Natural killer cell (primary cell): ENCODE results near the gene ERI3. TPM values are rescaled to one million over a fixed set of nuclear protein-coding genes. Genes with fewer than 3 reads are reported as not detected.

Source experiments
- ATAC-seq, 3 donors: fragments of 150-1000 bp in 2 of 3; fragments of 200-7000 bp in 1 of 3; cut with Tn5 transposase; 1 replicate in 1 of 3; 2 replicates in 2 of 3; pipeline ENCODE4 v1.10.0; 2021; ENCODE audit warnings: mild to moderate bottlenecking in 2 of 3, moderate library complexity in 2 of 3
- DNase-seq, 2 donors: peaks; one replicate each; pipeline versions ENCODE4 v3.0.0 to v3.0.0-alpha.2; 2013 to 2021; ENCODE audit warnings: mixed read lengths in 1 of 2
- H3K27ac ChIP-seq: one replicate; pipeline ENCODE4 v1.5.1; 2013; ENCODE audit warnings: mild to moderate bottlenecking, low read length
- H3K27me3 ChIP-seq: one replicate; pipeline ENCODE4 v1.6.1; 2013; ENCODE audit warnings: low read length; ENCODE audit not compliant: control insufficient read depth, insufficient read depth
- H3K36me3 ChIP-seq: one replicate; pipeline ENCODE4 v1.6.1; 2013; ENCODE audit warnings: low read length; ENCODE audit not compliant: control insufficient read depth, insufficient read depth
- H3K4me1 ChIP-seq: one replicate; pipeline ENCODE4 v1.6.1; 2013; ENCODE audit warnings: low read length; ENCODE audit not compliant: control insufficient read depth, insufficient read depth
- H3K4me3 ChIP-seq: one replicate; pipeline ENCODE4 v1.5.1; 2013; ENCODE audit warnings: low read length
- H3K9me3 ChIP-seq: one replicate; pipeline ENCODE4 v1.6.1; 2013; ENCODE audit warnings: low read length; ENCODE audit not compliant: control insufficient read depth, insufficient read depth
- H3K27ac Mint-ChIP-seq, 2 donors: one replicate each; pipeline ENCODE4 v1.8.0; 2022; ENCODE audit warnings: mild to moderate bottlenecking in 2 of 2, mixed read lengths in 2 of 2, moderate library complexity in 1 of 2
- H3K27me3 Mint-ChIP-seq, 2 donors: one replicate each; pipeline ENCODE4 v1.8.0; 2022; ENCODE audit warnings: low read depth in 2 of 2, mixed read lengths in 2 of 2
- H3K36me3 Mint-ChIP-seq: one replicate; pipeline ENCODE4 v1.8.0; 2022; ENCODE audit warnings: mixed read lengths
- H3K4me1 Mint-ChIP-seq, 2 donors: one replicate each; pipeline ENCODE4 v1.8.0; 2022; ENCODE audit warnings: mixed read lengths in 2 of 2
- H3K4me3 Mint-ChIP-seq: one replicate; pipeline ENCODE4 v1.8.0; 2022; ENCODE audit warnings: mild to moderate bottlenecking, moderate library complexity, mixed read lengths
- H3K9me3 Mint-ChIP-seq, 2 donors: one replicate each; pipeline ENCODE4 v1.8.0; 2022; ENCODE audit warnings: mixed read lengths in 2 of 2
- CTCF ChIP-seq: fragments of 200-600 bp; IDR thresholded peaks from one replicate; pipeline ENCODE4 v1.8.0; 2022; ENCODE audit warnings: antibody characterized with exemption
- whole genome bisulfite sequencing: methylation state at CpG from one replicate; pipeline ENCODE4 v1.1.7; 2013; ENCODE audit warnings: missing lambda C conversion rate; ENCODE audit not compliant: insufficient coverage; 5-methylcytosine and 5-hydroxymethylcytosine counted together
- intact Hi-C: fragments of 100-400 bp; cut with micrococcal nuclease; formaldehyde crosslinking; loops from one replicate; pipeline ENCODE4 v1.14.2; 2022
- total RNA-seq, 4 donors: library from RNA; stranded (reverse); fragments of 120-200 nt in 1 of 4; gene quantifications; one replicate each; pipeline versions ENCODE4 v1.2.3 to v1.2.4, GENCODE V29; 2013 to 2022

ERI3 gene
- total RNA-seq, 3 donors from 2014 or later (not counting 1 experiment from before 2014, with no cell fraction given) = 28.3 to 35.3 (median 30.4) TPM

- no peak overlapping the region for H3K4me3 Mint-ChIP-seq
- no peak for TF ChIP-seq CTCF
- Histone ChIP-seq H3K27ac (no peak overlapping the region), H3K9me3 (no peaks in the 10 kb centered on the region), H3K4me3 (no peak overlapping the region), H3K27me3 (no peaks in the 10 kb centered on the region), H3K36me3 (no peaks in the 10 kb centered on the region), H3K4me1 (no peaks in the 10 kb centered on the region)
- 88% methylated on average over 4 of the region's 4 CpGs for WGBS
- peaks cover 0 to 2% of the 10 kb centered on the region in 2 donors for H3K27me3 Mint-ChIP-seq
- no peak overlapping the region for H3K27ac Mint-ChIP-seq
- ATAC-seq = no peak
- no peak for DNase-seq
- intact Hi-C loops = no loop called here
- no peaks in the 10 kb centered on the region for H3K9me3 Mint-ChIP-seq
- no peaks in the 10 kb centered on the region for H3K36me3 Mint-ChIP-seq
- H3K4me1 Mint-ChIP-seq = no peaks in the 10 kb centered on the region
Observed at GRCh38 chr1:44361478-44361877, 6.4 kb upstream of the ERI3 start.

- DNase-seq (no peak), ATAC-seq (no peak)
- Mint-ChIP-seq H3K36me3 (no peaks in the 10 kb centered on the region), H3K4me3 (no peak overlapping the region), H3K27ac (no peak overlapping the region), H3K9me3 (no peaks in the 10 kb centered on the region), H3K27me3 (no peaks in the 10 kb centered on the region), H3K4me1 (peaks cover 12% of the 10 kb centered on the region in 2 donors)
- WGBS = 88% methylated on average over 5 of the region's 6 CpGs
- no peak overlapping the region for H3K4me3 ChIP-seq
- H3K27me3 ChIP-seq = no peaks in the 10 kb centered on the region
- H3K27ac ChIP-seq = no peak overlapping the region
- TF ChIP-seq CTCF = no peak
- no peaks in the 10 kb centered on the region for H3K36me3 ChIP-seq
- no peaks in the 10 kb centered on the region for H3K9me3 ChIP-seq
- intact Hi-C loops = no loop called here
- peaks cover 11% of the 10 kb centered on the region for H3K4me1 ChIP-seq
Observed at GRCh38 chr1:44359234-44359935, 4.3 kb upstream of the ERI3 start.

- Histone ChIP-seq H3K27me3 (no peaks in the 10 kb centered on the region), H3K9me3 (no peaks in the 10 kb centered on the region), H3K4me3 (no peak overlapping the region), H3K36me3 (no peaks in the 10 kb centered on the region), H3K4me1 (peaks cover 15% of the 10 kb centered on the region), H3K27ac (no peak overlapping the region)
- TF ChIP-seq CTCF = no peak
- no peaks in the 10 kb centered on the region for H3K27me3 Mint-ChIP-seq
- H3K4me1 Mint-ChIP-seq = peaks cover 17 to 29% of the 10 kb centered on the region in 2 donors
- no peaks in the 10 kb centered on the region for H3K36me3 Mint-ChIP-seq
- intact Hi-C loops = no loop called here
- no peak for DNase-seq
- WGBS = 93% methylated on average over 4 of the region's 4 CpGs
- no peak overlapping the region for H3K27ac Mint-ChIP-seq
- no peak overlapping the region for H3K4me3 Mint-ChIP-seq
- no peak for ATAC-seq
- no peaks in the 10 kb centered on the region for H3K9me3 Mint-ChIP-seq
Observed at GRCh38 chr1:44357710-44358109, 2.7 kb upstream of the ERI3 start.
